Cardiac fibroblast (primary cell): ENCODE measurements around the gene HMGXB3.

Experiments used
- DNase-seq, 2 donors: peaks; one replicate each; pipeline versions ENCODE4 v3.0.0 to v3.0.0-alpha.2; 2010; ENCODE audit warnings: low read depth in 2 of 2
- H3K4me3 ChIP-seq, 2 donors: replicated peaks in 1 of 2; 1 replicate in 1 of 2; 2 replicates in 1 of 2; pipeline ENCODE4 v1.5.1; 2011; ENCODE audit warnings: low read depth in 2 of 2, low read length in 2 of 2, mild to moderate bottlenecking in 2 of 2, moderate library complexity in 1 of 2
- TF ChIP-seq, protein P1 (sequence below): IDR thresholded peaks from one replicate; pipeline ENCODE4 v1.5.1; 2011; ENCODE audit warnings: low read depth, mild to moderate bottlenecking, low read length, inconsistent platforms

The HMGXB3 gene

DNA sequence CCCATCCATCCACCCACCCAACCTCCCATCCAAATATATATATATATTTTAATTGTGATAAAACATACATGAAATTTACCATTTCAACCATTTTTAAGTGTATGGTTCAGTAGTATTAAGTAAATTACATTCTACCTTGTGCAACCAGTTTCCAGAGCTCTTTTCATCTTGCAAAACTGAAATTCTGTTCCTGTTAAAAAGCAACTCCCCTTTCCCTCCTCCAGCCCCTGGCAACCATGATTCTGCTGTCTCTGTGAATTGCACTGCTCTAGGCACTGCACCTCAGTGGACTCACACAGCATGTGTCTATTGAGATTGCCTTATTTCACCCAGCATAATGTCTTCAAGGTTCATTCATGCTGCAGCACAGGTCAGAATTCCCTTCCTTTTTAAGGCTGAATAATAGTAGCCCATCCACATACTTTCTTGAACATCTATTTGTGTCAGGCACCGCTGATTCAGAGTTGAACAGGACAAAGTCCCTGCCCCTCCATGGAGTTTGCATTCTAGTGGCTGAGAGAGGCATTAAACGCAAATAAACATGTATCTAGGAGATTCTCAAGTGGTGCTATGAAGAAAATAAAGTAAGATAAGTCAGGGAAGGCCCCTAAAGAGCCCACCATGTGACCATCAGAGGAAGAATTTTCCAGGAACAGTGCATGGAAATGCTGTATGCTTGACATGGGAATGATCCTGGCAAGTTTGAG is 61.8 kb downstream of the HMGXB3 start:
- H3K4me3 ChIP-seq = no peak overlapping the region
- TF ChIP-seq, protein P1, sequence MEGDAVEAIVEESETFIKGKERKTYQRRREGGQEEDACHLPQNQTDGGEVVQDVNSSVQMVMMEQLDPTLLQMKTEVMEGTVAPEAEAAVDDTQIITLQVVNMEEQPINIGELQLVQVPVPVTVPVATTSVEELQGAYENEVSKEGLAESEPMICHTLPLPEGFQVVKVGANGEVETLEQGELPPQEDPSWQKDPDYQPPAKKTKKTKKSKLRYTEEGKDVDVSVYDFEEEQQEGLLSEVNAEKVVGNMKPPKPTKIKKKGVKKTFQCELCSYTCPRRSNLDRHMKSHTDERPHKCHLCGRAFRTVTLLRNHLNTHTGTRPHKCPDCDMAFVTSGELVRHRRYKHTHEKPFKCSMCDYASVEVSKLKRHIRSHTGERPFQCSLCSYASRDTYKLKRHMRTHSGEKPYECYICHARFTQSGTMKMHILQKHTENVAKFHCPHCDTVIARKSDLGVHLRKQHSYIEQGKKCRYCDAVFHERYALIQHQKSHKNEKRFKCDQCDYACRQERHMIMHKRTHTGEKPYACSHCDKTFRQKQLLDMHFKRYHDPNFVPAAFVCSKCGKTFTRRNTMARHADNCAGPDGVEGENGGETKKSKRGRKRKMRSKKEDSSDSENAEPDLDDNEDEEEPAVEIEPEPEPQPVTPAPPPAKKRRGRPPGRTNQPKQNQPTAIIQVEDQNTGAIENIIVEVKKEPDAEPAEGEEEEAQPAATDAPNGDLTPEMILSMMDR = no peak
- DNase-seq = no peak

DNA sequence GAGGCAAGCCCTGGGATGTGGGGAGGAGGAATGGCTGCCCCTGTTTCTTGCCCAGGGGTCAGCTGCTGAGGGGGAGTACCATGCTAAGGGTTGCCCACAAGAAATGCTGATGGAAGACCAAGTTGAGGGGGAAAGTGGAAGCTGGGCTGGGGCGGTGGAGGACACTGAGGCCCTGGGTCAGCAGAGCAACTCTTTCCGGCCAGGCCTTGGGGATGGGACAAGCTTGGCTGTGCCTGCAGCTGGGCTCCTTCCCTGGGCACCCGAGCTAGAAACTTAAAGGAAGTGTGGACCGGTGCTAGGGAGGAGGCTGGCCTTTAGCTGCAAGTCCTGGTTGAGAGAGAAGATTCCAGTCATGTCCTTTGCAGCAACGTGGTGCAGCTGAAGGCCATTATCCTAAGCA is 63.1 kb downstream of the HMGXB3 start:
- TF ChIP-seq, protein P1 = no peak
- no peak overlapping the region for H3K4me3 ChIP-seq
- no peak for DNase-seq

- no peak overlapping the region for H3K4me3 ChIP-seq
- TF ChIP-seq, protein P1 = no peak
- DNase-seq = no peak
Measured at GRCh38 chr5:150064681-150065220, 64.2 kb downstream of the HMGXB3 start.

DNA sequence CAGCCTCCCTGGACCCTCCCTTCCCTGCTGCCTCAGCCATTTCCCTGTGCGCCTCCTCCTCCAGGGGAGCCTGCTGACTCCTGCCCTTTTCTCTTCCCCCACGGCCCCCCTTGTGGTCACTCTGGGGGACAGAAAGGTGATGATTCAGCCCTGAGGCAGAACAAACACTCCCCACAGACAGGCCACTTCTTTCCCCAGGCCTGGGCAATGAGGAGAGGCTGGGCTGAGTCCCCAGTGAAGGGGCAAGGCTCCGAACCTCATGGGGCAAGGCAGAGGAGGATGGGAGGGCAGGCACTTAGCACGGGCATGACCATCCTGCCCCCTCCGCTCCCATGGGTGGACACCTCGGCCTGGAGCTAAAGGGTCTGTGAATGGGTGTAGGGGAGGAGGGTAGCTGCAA is 64.8 kb downstream of the HMGXB3 start:
- TF ChIP-seq, protein P1 = no peak
- peak in 1 of 2 donors; percentile 79 for DNase-seq
- H3K4me3 ChIP-seq = no peak overlapping the region

- H3K4me3 ChIP-seq = no peak overlapping the region
- DNase-seq = peak; percentile 12 to 85
- TF ChIP-seq, protein P1 = no peak
Measured at GRCh38 chr5:150065886-150066285, 65.3 kb downstream of the HMGXB3 start.

DNA sequence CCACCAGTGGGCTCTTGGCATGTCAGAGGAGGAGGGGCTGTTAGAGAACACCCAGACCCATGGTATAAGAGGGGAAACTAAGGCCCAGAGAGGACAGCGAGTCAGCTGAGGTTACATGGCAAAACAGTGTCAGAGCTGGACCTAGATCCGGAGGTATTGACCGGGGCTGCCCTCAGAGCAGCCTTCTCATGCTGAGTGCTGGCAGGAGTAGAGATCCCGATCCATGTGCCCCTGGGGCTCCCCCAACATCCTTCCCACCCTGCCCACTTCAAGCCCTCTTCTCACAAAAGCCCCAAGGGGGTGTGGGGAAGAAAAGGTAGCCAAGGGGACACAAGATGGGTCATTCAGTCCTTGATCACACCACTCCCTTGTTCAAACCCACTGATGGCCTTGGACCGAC is 65.9 kb downstream of the HMGXB3 start:
- DNase-seq = no peak
- no peak overlapping the region for H3K4me3 ChIP-seq
- TF ChIP-seq, protein P1 = no peak

- TF ChIP-seq, protein P1 = no peak
- peak; percentile 55 to 88 for DNase-seq
- no peak overlapping the region for H3K4me3 ChIP-seq
Measured at GRCh38 chr5:150066901-150067396, 66.4 kb downstream of the HMGXB3 start.
